ENCODE results near the gene TSSK2. TPM values are rescaled to one million over a fixed set of nuclear protein-coding genes. Genes with fewer than 3 reads are reported as not detected.

Gene TSSK2
- total RNA-seq, 2 experiments from 2014 or later: not detected

- CTCF ChIA-PET (ENCODE audit: unreplicated experiment): interaction anchor here (0.8 kb wide), 1 partner anchor 114 kb away, joined by 4 read pairs; the partner anchor contains the start of gene CLTCL1
- Histone ChIP-seq H3K4me3 (ENCODE audit: low read depth, low read length, poor library complexity, severe bottlenecking) (peak overlapping the region; percentile 88), H3K27ac (ENCODE audit: low read depth, low read length, poor library complexity, severe bottlenecking) (peak overlapping the region; percentile 48), H3K4me2 (ENCODE audit: low read length) (peak overlapping the region; percentile 96), H3K79me2 (ENCODE audit: insufficient read depth, low read depth, low read length) (peaks cover 39% of the 10 kb centered on the region), H4K20me1 (ENCODE audit: insufficient read depth, low read length) (0 out of 2 replicates have a peak, but pooled peaks cover 2% of the 10 kb centered on the region), H2AFZ (ENCODE audit: low read length) (no peak overlapping the region), H3K4me1 (ENCODE audit: insufficient read depth, low read length, poor library complexity, severe bottlenecking) (peaks cover 67% of the 10 kb centered on the region), H3K9me3 (ENCODE audit: low read length) (no peaks in the 10 kb centered on the region), H3K9me2 (ENCODE audit: insufficient read depth, low read length) (no peaks in the 10 kb centered on the region), H3K36me3 (ENCODE audit: insufficient read depth, low read length) (peaks cover 22% of the 10 kb centered on the region; the same call in 1 of the 2 replicates)
- TF ChIP-seq EZH2phosphoT487 (IDR thresholded peaks at IDR 0.05; ENCODE audit: borderline replicate concordance, low read depth, low read length) (no peak), CTCF (conservative IDR thresholded peaks at IDR 0.05; ENCODE audit: low read length) (no peak)
- BruUV-seq (replicated peaks): no TSS peak
- intact Hi-C loops (cut with micrococcal nuclease; ENCODE audit: unreplicated experiment): loop anchor here (5.0 kb wide), 3 partner anchors 115 to 270 kb away; partner anchors contain the start of genes C22orf39, CLTCL1, HIRA and MRPL40
- no peak for DNase-seq (ENCODE audit: low spot score)
- POLR2A ChIA-PET: interaction anchor here (1.2 kb wide), 1 partner anchor 16 kb away, joined by 4 read pairs; no protein-coding TSS in a partner anchor
These were observed 46.3 kb downstream of the TSSK2 start for GRCh38 chr22:19177164-19178064.

GRCh38 chr22:19178065-19178656 is 47.1 kb downstream of the TSSK2 start:
- no TSS peak for BruUV-seq (replicated peaks)
- peak overlapping the region; percentile 52 for H2AFZ ChIP-seq (ENCODE audit: low read length)
- peak overlapping the region; percentile 48 for H3K27ac ChIP-seq (ENCODE audit: low read depth, low read length, poor library complexity, severe bottlenecking)
- peaks cover 32% of the 10 kb centered on the region for H3K79me2 ChIP-seq (ENCODE audit: insufficient read depth, low read depth, low read length)
- H3K9me2 ChIP-seq (ENCODE audit: insufficient read depth, low read length): no peaks in the 10 kb centered on the region
- peaks cover 22% of the 10 kb centered on the region; the same call in 1 of the 2 replicates for H3K36me3 ChIP-seq (ENCODE audit: insufficient read depth, low read length)
- TF ChIP-seq CTCF (conservative IDR thresholded peaks at IDR 0.05; ENCODE audit: low read length) (no peak), EZH2phosphoT487 (IDR thresholded peaks at IDR 0.05; ENCODE audit: borderline replicate concordance, low read depth, low read length) (no peak)
- ChIA-PET POLR2A (interaction anchor here (0.6 to 1.8 kb wide), 4 partner anchors 16 to 301 kb away, joined by 3 to 8 read pairs (median 4); partner anchors contain the start of genes CDC45 and ESS2), CTCF (ENCODE audit: unreplicated experiment) (interaction anchor here (0.6 to 1.0 kb wide), 3 partner anchors 9 to 221 kb away, joined by 3 to 12 read pairs (median 4); partner anchors contain the start of gene CLTCL1)
- no peaks in the 10 kb centered on the region for H3K9me3 ChIP-seq (ENCODE audit: low read length)
- peak overlapping the region; percentile 88 for H3K4me3 ChIP-seq (ENCODE audit: low read depth, low read length, poor library complexity, severe bottlenecking)
- intact Hi-C loops (cut with micrococcal nuclease; ENCODE audit: unreplicated experiment): loop anchor here (5.0 kb wide), 3 partner anchors 114 to 269 kb away; partner anchors contain the start of genes C22orf39, CLTCL1, HIRA and MRPL40
- H4K20me1 ChIP-seq (ENCODE audit: insufficient read depth, low read length): no peaks in the 10 kb centered on the region
- peak; percentile 56 for DNase-seq (ENCODE audit: low spot score)
- H3K4me1 ChIP-seq (ENCODE audit: insufficient read depth, low read length, poor library complexity, severe bottlenecking): peaks cover 70% of the 10 kb centered on the region
- H3K4me2 ChIP-seq (ENCODE audit: low read length): peak overlapping the region; percentile 96
